Glomerular visceral epithelial cell (primary cell): Measurements from ENCODE around the gene TCAP.
A peak's percentile ranks its signal among the peaks of the same experiment; 100 is the strongest.

Source experiments
- DNase-seq: peaks from one replicate; pipeline ENCODE4 v3.0.0-alpha.2; 2016; ENCODE audit errors: extremely low spot score

TCAP gene

GRCh38 chr17:39628655-39629493 is 36.3 kb upstream of the TCAP start:
- no peak for DNase-seq

GRCh38 chr17:39629494-39629880 is 35.7 kb upstream of the TCAP start:
- DNase-seq = no peak

- DNase-seq = no peak
These were observed 35.3 kb upstream of the TCAP start for GRCh38 chr17:39629898-39630297.

- DNase-seq = no peak
These were observed 33.7 kb upstream of the TCAP start for GRCh38 chr17:39631403-39631802.

- DNase-seq = no peak
These were observed 32.8 kb upstream of the TCAP start for GRCh38 chr17:39632153-39632941.

GRCh38 chr17:39633570-39634183 is 31.5 kb upstream of the TCAP start:
- no peak for DNase-seq

GRCh38 chr17:39634384-39634871 is 30.7 kb upstream of the TCAP start:
- peak; percentile 59 for DNase-seq

GRCh38 chr17:39635614-39636176 is 29.5 kb upstream of the TCAP start:
- DNase-seq = no peak

- DNase-seq = no peak
These were observed 28.6 kb upstream of the TCAP start for GRCh38 chr17:39636587-39636926.

- DNase-seq = peak; percentile 87
These were observed 28.0 kb upstream of the TCAP start, which contains the start of gene STARD3 for GRCh38 chr17:39636927-39637736. Gene STARD3 (plus strand): TSS chr17:39637144. CDS start chr17:39653532, 16,388 bp downstream.

- no peak for DNase-seq
These were observed 26.8 kb upstream of the TCAP start for GRCh38 chr17:39638317-39638716.

GRCh38 chr17:39639043-39639442 is 26.1 kb upstream of the TCAP start:
- no peak for DNase-seq

- DNase-seq = no peak
These were observed 25.3 kb upstream of the TCAP start for GRCh38 chr17:39639566-39640458.

GRCh38 chr17:39640591-39641031 is 24.5 kb upstream of the TCAP start:
- peak; percentile 27 for DNase-seq

GRCh38 chr17:39641097-39641496 is 24.1 kb upstream of the TCAP start:
- no peak for DNase-seq

GRCh38 chr17:39641883-39642282 is 23.3 kb upstream of the TCAP start:
- no peak for DNase-seq

- DNase-seq = no peak
These were observed 22.7 kb upstream of the TCAP start for GRCh38 chr17:39642291-39643074.

GRCh38 chr17:39643271-39643670 is 21.9 kb upstream of the TCAP start:
- peak; percentile 33 for DNase-seq

- no peak for DNase-seq
These were observed 17.9 kb upstream of the TCAP start for GRCh38 chr17:39647256-39647655.
